HG03025 (cell line): ENCODE data around the gene NUAK1.

Experiments
- ATAC-seq: cut with Tn5 transposase; IDR thresholded peaks from one replicate; pipeline ENCODE4 v1.9.1; 2021; ENCODE audit warnings: mild to moderate bottlenecking, moderate library complexity; ENCODE audit not compliant: unreplicated experiment, low FRiP score

NUAK1 gene

DNA sequence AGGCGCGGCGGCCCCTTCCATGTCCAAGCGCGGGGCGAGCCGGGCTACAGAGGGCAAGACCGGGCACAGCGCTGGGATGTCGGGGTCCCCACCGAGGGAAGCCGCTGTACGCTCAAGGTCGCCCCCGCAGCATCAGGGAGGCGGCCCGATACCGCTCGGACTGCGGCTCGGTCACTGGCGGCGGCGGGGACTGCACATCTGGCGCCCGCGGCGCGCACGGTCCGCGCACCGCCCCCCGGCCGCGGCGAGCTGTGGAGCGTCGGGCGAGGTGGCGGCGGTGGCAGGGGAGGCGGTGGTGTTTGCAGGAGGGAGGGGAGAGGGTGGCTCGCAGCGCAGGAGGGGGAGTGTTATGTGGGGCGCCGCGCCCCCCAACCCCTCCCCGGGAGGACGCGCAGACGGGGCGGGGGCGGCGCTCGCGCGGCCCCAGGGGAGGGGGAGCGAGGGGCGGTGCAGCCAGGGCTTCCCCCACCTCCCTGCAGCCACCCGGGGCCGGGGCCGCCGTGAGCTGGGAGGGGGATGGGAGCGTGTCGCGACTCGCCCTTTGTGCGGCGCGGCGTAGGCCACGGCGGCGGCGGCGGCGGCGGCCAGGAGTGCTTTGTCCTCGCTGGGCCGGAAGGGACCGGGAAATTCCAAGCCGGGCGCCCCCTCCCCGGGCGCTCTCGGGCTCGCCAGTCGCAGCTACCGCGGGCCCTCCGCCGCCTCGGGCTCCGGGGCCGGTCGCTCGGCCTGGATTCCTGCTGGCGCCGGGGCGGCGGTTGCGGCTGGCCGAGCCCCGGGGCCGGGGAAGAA, at the start of gene NUAK1:
Gene NUAK1, minus strand, starts transcription at position 322 of the 789 bp plus-strand sequence. Its CDS starts 301 bp downstream, at position 21.
- ATAC-seq = no peak

GRCh38 chr12:106188256-106188655, 49.5 kb upstream of the NUAK1 start:
- ATAC-seq = no peak

DNA sequence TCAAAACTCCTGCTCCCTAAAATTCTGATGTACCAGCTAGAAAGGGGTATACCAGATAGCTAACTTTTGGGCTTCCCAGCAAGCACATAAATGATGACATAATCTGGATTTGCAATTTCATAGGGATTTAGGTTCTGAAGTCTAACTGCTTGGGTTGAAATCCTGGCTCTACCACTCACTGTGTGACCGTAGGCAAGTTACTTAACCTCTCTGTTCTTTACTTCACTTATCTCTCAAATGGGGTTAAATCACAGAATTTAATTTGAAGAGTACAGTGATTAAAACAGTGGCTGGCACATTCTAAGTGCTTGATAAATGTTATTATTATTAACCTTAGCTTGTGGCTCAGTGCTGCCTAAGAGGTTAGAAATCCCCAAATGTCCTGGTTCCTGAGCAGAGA, 49.1 kb upstream of the NUAK1 start:
- no peak for ATAC-seq

- no peak for ATAC-seq
These were observed 48.5 kb upstream of the NUAK1 start for GRCh38 chr12:106187155-106187789.

- ATAC-seq = no peak
These were observed 45.0 kb upstream of the NUAK1 start for GRCh38 chr12:106183735-106184134.

DNA sequence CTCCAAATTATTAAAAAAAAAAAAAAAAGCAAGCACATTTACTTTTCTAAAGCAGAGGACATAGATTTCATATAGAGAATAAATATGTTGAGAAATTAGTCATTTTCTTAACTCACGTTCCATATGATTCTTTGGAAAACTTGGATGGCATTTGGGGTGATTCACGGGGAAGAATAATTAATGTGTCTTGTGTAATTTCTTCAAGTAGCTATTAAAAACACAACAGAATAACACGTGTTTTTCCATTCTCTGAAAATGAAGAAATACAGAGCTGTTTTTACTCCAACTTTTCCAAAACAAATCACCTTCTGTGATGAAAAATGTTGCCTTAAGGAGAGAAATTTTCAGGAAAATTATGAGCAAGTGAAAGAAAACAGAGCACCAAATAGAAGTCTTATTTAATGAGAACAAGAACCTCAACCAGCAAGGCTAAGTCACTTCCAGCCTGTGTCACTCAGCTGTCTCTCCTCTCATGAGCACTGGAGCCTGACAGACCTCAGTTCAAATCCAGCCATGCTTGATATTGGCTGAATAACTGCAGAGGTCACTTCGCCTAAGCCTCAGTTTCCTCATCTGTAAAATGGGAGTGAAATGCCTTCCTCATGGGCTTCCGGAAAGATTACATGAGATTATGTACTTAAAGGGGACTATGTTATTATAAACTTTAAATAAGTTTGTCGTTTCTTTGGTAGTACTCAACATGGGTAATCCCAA, 42.8 kb upstream of the NUAK1 start:
- no peak for ATAC-seq

DNA sequence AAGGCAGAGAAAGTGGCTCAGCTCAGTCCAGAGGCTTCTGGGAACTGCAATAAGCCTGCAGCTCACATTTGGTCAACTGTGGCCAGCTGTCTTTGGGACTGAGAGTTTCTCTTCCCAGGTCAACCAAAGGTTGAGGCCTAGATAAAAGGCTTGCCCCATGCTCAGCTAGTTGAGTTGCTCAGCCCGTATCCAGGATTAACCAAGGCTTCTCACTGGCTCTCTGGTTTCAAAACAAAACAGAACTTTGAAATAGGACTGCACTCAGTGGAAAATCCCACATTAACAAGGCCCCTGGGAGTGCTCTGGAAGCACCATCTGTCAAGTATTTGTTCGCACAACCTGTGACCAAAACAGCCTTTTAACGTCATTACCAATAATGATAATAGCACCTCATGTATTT, 40.3 kb upstream of the NUAK1 start:
- ATAC-seq = no peak

DNA sequence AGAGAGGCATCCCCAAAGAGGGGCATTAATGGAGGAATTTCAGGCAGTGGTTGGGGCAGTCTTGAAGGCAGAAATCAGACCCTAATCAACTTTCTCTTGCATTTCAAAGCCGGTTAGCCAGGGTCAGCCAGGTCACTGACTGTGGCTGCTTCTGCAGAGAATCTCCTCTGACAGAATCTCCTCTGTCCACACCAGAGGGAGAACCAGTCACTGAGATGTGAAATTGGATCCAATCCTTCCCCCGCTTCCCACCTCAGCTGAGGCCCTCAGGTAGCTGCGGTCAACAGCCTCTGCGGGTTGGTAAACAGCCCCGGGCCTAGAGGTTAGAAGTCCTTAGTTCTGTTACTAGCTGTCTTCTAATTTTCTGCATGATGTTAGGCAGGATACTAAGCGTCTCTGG, 39.8 kb upstream of the NUAK1 start:
- no peak for ATAC-seq

DNA sequence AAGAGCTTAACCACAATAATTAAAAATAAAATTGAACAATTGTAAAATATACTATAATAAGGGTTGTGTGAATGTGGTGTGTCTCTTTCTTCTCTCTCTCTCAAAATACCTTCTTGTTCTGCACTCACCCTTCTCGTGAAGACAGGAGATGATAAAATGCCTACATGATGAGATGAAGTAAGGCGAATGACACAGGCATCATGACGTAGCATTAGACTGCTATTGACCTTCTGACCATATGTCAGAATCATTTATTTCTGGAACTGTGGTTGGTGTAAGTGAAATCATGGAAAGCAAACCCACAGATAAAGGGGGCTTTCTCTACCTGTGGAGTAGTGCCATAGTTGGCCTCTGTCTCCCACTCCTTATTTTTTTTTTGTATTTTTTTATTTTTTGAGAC, 37.8 kb upstream of the NUAK1 start:
- ATAC-seq = no peak

- ATAC-seq = no peak
These were observed 36.1 kb upstream of the NUAK1 start for GRCh38 chr12:106174876-106175275.

DNA sequence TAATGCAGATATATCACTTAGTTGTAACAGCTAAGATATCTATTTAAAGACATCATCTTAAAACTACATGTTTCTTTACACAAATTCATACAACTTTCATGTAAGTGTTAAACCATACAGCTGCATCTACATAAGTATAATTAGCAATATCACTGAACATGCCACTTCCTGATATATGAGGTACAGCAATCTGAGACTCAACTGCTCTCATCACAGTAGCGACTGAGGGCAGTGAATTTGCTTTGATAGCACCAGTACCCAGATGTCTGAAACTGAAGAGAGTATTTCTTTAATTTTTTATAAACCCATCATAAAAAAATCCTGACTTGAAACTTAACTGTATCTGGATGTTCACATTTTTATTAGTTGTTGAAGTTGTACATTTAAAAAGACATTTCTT, 34.7 kb upstream of the NUAK1 start:
- ATAC-seq = no peak

- ATAC-seq = no peak
These were observed 32.5 kb upstream of the NUAK1 start for GRCh38 chr12:106171117-106171750.

GRCh38 chr12:106170285-106170684, 31.5 kb upstream of the NUAK1 start:
- ATAC-seq = no peak

- no peak for ATAC-seq
These were observed 25.0 kb upstream of the NUAK1 start for GRCh38 chr12:106163712-106164111.

GRCh38 chr12:106161491-106161890, 22.7 kb upstream of the NUAK1 start:
- no peak for ATAC-seq

DNA sequence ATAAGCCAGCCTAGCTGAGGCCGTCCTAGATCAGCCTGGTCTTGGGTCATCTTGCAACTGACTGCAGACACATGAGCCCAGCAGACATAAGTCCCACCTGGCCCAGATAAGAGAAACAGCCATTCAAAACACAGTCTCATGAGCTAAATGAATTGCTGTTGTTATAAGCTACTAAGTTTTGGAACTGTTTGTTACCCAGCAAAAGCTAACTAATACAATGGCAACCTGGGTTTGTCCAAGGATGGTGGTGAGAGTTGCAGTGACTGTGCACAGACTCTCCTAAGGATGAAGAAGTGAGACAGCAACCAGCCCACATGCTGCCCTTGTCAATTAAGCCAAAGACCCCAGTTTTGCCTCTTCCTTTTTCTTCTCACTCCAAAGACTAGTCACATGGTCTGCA, 22.2 kb upstream of the NUAK1 start:
- no peak for ATAC-seq

DNA sequence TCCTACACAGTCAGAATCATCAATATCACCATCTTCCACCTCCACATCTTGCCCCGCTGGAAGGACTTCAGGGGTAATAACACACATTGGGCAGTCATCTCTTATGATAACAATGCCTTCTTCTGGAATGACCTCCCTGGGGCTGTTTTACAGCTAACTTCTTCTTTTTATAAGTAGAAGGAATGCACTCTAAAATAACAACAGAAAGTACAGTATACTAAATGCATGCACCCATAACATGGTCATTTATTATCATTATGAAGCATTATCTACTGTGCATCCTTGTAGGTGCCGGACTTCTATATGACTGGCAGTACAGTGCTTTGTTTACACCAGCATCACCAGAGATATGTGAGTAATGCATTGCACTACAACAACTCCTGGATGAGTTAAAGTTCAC, 19.0 kb upstream of the NUAK1 start:
- no peak for ATAC-seq

GRCh38 chr12:106154751-106155273, 16.1 kb upstream of the NUAK1 start:
- no peak for ATAC-seq

DNA sequence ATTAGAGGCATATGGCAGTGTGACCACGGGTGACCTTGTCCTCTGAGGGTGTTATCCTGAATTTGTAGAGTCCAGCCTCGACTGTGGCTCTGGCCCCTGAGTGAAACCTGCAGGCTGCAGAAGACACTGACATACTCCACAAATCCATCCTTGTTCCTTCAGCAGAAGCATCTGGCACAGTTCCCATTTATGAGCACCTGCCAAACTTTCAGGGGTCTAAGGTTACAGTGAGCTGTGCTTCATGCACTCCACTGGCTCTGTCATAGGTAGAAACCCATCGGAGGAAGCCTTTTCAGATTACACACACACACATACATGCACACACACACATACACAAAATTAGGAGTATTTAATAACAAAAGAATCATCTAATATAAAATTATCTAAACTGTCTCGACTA, 13.6 kb upstream of the NUAK1 start:
- no peak for ATAC-seq

DNA sequence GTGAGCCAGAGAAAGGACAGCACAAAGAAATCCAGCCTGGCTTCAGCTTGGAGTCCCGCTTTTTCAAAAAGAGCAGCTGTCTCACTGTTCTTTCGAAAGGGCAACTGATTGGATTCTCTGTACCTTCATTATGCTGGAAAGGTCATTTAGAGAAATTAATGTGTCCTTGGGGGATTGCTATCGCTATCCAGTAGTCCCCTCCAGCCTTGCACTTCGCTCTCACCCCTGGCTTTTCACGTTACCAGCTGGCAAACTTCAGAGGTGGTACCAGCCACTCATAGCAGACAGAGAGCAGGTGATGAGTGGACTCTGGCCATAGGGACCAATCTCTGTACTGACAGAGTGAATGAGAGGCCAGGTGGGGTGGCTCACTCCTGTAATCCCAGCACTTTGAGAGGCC, 11.8 kb upstream of the NUAK1 start:
- no peak for ATAC-seq
